SK-N-MC (cell line): ENCODE data around the gene NUPR1.
"Not testable (repeated sequence)": the region's sequence is repeated elsewhere in the genome, so short reads cannot be mapped to it uniquely, and the experiment has no call there.

Experiments used
- DNase-seq: peaks from one replicate; pipeline ENCODE4 v3.0.0-alpha.2; 2011; ENCODE audit warnings: low read depth, low spot score
- H3K27ac ChIP-seq: fragments of 200-600 bp; sonication (generic); 2 replicates; pipeline ENCODE4 v1.5.1; 2016; ENCODE audit warnings: mixed run types
- H3K36me3 ChIP-seq: fragments of 200-600 bp; sonication (generic); 2 replicates; pipeline ENCODE4 v1.6.1; 2017; ENCODE audit warnings: antibody characterized with exemption, low read length, mixed read lengths; ENCODE audit not compliant: insufficient read depth
- H3K4me3 ChIP-seq: fragments of 200-600 bp; sonication (generic); 2 replicates; pipeline ENCODE4 v1.5.1; 2016
- H3K9ac ChIP-seq: fragments of 200-600 bp; sonication (generic); 2 replicates; pipeline ENCODE4 v1.8.0; 2017; ENCODE audit warnings: mixed run types, mixed read lengths; ENCODE audit not compliant: insufficient read length
- H3K9me3 ChIP-seq: fragments of 200-600 bp; sonication (generic); 2 replicates; pipeline ENCODE4 v1.6.1; 2017; ENCODE audit warnings: low read depth, mild to moderate bottlenecking, antibody characterized with exemption, low read length, moderate library complexity, mixed read lengths
- EZH2 ChIP-seq: fragments of 200-600 bp; sonication (generic); IDR thresholded peaks from one replicate; pipeline ENCODE4 v1.6.1; 2017; ENCODE audit warnings: antibody characterized with exemption
- FOXP2 ChIP-seq: optimal IDR thresholded peaks from 2 replicates; pipeline ENCODE3; 2011; ENCODE audit warnings: mild to moderate bottlenecking, moderate library complexity; ENCODE audit not compliant: insufficient read depth; ENCODE audit errors: extremely low read length, control extremely low read depth
- POLR2AphosphoS5 ChIP-seq: IDR thresholded peaks from 2 replicates; pipeline ENCODE4 v1.6.1; 2012; ENCODE audit warnings: mild to moderate bottlenecking, low read depth, low read length, borderline replicate concordance

The NUPR1 gene

GRCh38 chr16:28534542-28535373, 4.0 kb downstream of the NUPR1 start:
- Histone ChIP-seq H3K9me3 (no peaks in the 10 kb centered on the region), H3K36me3 (no peaks in the 10 kb centered on the region), H3K27ac (no peak overlapping the region), H3K9ac (no peak overlapping the region), H3K4me3 (no peak overlapping the region)
- TF ChIP-seq EZH2 = no peak
- TF ChIP-seq FOXP2 = no peak
- TF ChIP-seq POLR2AphosphoS5 = no peak
- DNase-seq = no peak

GRCh38 chr16:28532940-28533647, 5.7 kb downstream of the NUPR1 start:
- Histone ChIP-seq H3K27ac (no peak overlapping the region), H3K36me3 (no peaks in the 10 kb centered on the region), H3K9ac (no peak overlapping the region), H3K9me3 (no peaks in the 10 kb centered on the region), H3K4me3 (no peak overlapping the region)
- TF ChIP-seq FOXP2 (no peak), POLR2AphosphoS5 (no peak), EZH2 (no peak)
- DNase-seq = no peak

DNA sequence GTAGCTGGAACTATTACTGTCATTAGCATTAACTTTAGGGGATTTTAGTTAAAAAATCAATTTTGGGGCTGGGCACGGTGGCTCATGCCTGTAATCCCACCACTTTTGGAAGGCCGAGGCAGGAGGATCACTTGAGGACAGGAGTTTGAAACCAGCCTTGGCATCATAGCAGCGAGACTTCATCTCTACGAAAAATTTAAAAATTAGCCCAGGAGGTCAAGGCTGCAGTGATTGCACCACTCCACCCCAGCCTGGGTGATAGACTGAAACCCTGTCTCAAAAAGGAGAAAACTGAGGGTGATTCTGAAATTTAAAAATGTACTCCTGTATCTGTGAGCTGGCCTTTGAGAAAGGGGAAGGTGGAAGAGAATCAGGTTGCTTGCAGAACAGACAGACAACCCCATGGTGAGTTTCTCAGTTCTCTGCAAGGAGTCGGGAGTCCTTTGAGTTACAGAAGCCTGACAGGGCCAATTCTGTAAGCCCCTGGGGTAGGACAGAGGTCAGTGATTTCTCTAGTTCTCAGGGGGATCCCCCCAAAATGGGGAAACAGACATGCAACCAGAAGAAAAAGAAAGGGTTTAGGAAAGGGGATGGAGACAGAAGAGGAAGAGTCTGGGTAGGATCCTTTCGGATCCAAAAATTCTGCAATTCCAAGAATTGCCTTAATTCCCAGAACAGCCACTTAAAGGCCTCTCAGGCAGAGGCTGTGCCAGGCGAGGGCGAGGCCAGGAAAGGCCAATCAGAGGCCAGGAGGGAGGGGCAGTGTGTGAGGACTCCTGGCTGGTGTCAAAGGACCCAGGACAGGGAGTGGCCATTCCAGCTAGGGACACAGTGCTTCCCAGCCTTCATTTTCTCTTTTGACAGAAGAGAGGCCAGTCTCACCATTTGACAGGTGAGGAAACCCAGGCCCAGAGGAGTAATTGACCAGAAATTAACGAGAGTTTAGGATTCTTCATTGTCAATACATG, 6.7 kb downstream of the NUPR1 start:
- no peak overlapping the region for H3K4me3 ChIP-seq
- no peak overlapping the region for H3K27ac ChIP-seq
- H3K36me3 ChIP-seq = no peaks in the 10 kb centered on the region
- H3K9ac ChIP-seq = no peak overlapping the region
- no peak for TF ChIP-seq FOXP2
- no peak for TF ChIP-seq EZH2
- TF ChIP-seq POLR2AphosphoS5 = no peak
- DNase-seq = no peak
- H3K9me3 ChIP-seq = no peaks in the 10 kb centered on the region

GRCh38 chr16:28529124-28529523, 9.7 kb downstream of the NUPR1 start:
- TF ChIP-seq POLR2AphosphoS5 (no peak), EZH2 (no peak), FOXP2 (no peak)
- Histone ChIP-seq H3K4me3 (no peak overlapping the region), H3K9me3 (no peaks in the 10 kb centered on the region), H3K27ac (no peak overlapping the region), H3K9ac (no peak overlapping the region), H3K36me3 (no peaks in the 10 kb centered on the region)
- no peak for DNase-seq

- no peak for DNase-seq
- TF ChIP-seq EZH2 = no peak
- TF ChIP-seq POLR2AphosphoS5 = no peak
- TF ChIP-seq FOXP2 = no peak
Observed at GRCh38 chr16:28528463-28528867, 10.3 kb downstream of the NUPR1 start.

GRCh38 chr16:28527985-28528384, 10.8 kb downstream of the NUPR1 start:
- Histone ChIP-seq H3K27ac (no peak overlapping the region), H3K9me3 (no peaks in the 10 kb centered on the region), H3K36me3 (no peaks in the 10 kb centered on the region), H3K4me3 (no peak overlapping the region), H3K9ac (no peak overlapping the region)
- DNase-seq = no peak
- TF ChIP-seq FOXP2 = no peak
- no peak for TF ChIP-seq EZH2
- no peak for TF ChIP-seq POLR2AphosphoS5

More at GRCh38 chr16:28528463-28528867, 10.3 kb downstream of the NUPR1 start:
- H3K27ac ChIP-seq = no peak overlapping the region
- no peak overlapping the region for H3K9ac ChIP-seq
- no peak overlapping the region for H3K4me3 ChIP-seq
- no peaks in the 10 kb centered on the region for H3K9me3 ChIP-seq
- H3K36me3 ChIP-seq = no peaks in the 10 kb centered on the region

GRCh38 chr16:28527100-28527785, 11.5 kb downstream of the NUPR1 start:
- not testable (repeated sequence) for DNase-seq, H3K4me3 ChIP-seq, H3K9me3 ChIP-seq, H3K36me3 ChIP-seq, H3K27ac ChIP-seq, H3K9ac ChIP-seq
